A549 (cell line): ENCODE measurements around the gene RPL19. TPM values are rescaled to one million over a fixed set of nuclear protein-coding genes. Genes with fewer than 3 reads are reported as not detected.

Experiments
- ATAC-seq, 2 experiments: fragments of 200-7000 bp in 1 of 2; fragments of >200 bp in 1 of 2; cut with Nextera tagmentation in 1 of 2; cut with Tn5 transposase in 1 of 2; 3 replicates each; pipeline versions ENCODE4 v1.8.0 to v1.9.1; 2018 to 2020; ENCODE audit warnings: mild to moderate bottlenecking in 1 of 2, moderate library complexity in 1 of 2
- CTCF ChIA-PET: fragments of 300-600 bp; sonication (Branson Sonifier 250); formaldehyde crosslinking; extraction: SDS; loops from one replicate; lab custom pipeline; 2021; ENCODE audit warnings: antibody characterized with exemption, inconsistent platforms; lab: Yijun Ruan, JAX
- POLR2A ChIA-PET: fragments of 350-600 bp; formaldehyde crosslinking; extraction: SDS; loops from one replicate; lab custom pipeline; 2021; ENCODE audit warnings: antibody characterized with exemption, inconsistent platforms; lab: Yijun Ruan, JAX
- DNase-seq, 2 experiments: peaks; one replicate each; pipeline versions ENCODE4 v3.0.0 to v3.0.0-alpha.2; 2011 to 2016; ENCODE audit warnings: low read depth in 1 of 2, low spot score in 1 of 2
- FAIRE-seq: peaks from 2 replicates; lab custom pipeline; 2011; peaks lifted over from hg19 to GRCh38; lab: Jason Lieb, UNC
- H3K27ac ChIP-seq, 2 experiments: fragments of >200 bp; sonication (Bioruptor Twin); formaldehyde crosslinking; 3 replicates each; pipeline ENCODE4 v1.5.1; 2016 to 2017
- H3K4me1 ChIP-seq: fragments of >200 bp; sonication (Bioruptor Twin); formaldehyde crosslinking; 3 replicates; pipeline ENCODE4 v1.6.1; 2016
- H3K4me2 ChIP-seq: fragments of >200 bp; sonication (Bioruptor Twin); formaldehyde crosslinking; 3 replicates; pipeline ENCODE4 v1.6.1; 2016
- H3K4me3 ChIP-seq: fragments of >200 bp; sonication (Bioruptor Twin); formaldehyde crosslinking; 3 replicates; pipeline ENCODE4 v1.5.1; 2016
- H3K9me3 ChIP-seq: fragments of >200 bp; sonication (Bioruptor Twin); formaldehyde crosslinking; 3 replicates; pipeline ENCODE4 v1.6.1; 2016
- ATOH8 ChIP-seq: fragments of 250-450 bp; sonication (Bioruptor Pico); IDR thresholded peaks from 2 replicates; pipeline ENCODE4 v1.5.0; 2020; ENCODE audit warnings: low read depth, mild to moderate bottlenecking, moderate library complexity
- BHLHE40 ChIP-seq: IDR thresholded peaks from 2 replicates; pipeline ENCODE4 v1.6.1; 2012; ENCODE audit warnings: low read depth, low read length, inconsistent platforms
- CEBPB ChIP-seq, 2 experiments: fragments of >200 bp in 1 of 2; sonication (Bioruptor Twin) in 1 of 2; formaldehyde crosslinking in 1 of 2; IDR thresholded peaks; 2 replicates each; pipeline ENCODE4 v1.6.1; 2012 to 2016
- EHMT2 ChIP-seq: fragments of 200-600 bp; sonication (generic); IDR thresholded peaks from 2 replicates; pipeline ENCODE4 v1.6.1; 2016; ENCODE audit warnings: antibody characterized with exemption, low read depth, mild to moderate bottlenecking, moderate library complexity
- ESRRA ChIP-seq: fragments of 150-350 bp; IDR thresholded peaks from 2 replicates; pipeline ENCODE4 v1.6.1; 2014; ENCODE audit warnings: mild to moderate bottlenecking, low read length, borderline replicate concordance
- FOXS1 ChIP-seq: fragments of 250-450 bp; sonication (Bioruptor Pico); IDR thresholded peaks from 2 replicates; pipeline ENCODE4 v1.5.0; 2020; ENCODE audit warnings: mild to moderate bottlenecking, moderate library complexity
- GATA3 ChIP-seq: IDR thresholded peaks from 2 replicates; pipeline ENCODE4 v1.6.1; 2012; ENCODE audit warnings: borderline replicate concordance
- HDAC2 ChIP-seq: fragments of 200-600 bp; sonication (generic); IDR thresholded peaks from 2 replicates; pipeline ENCODE4 v1.6.1; 2016
- HEYL ChIP-seq: fragments of 250-450 bp; sonication (Bioruptor Pico); IDR thresholded peaks from 2 replicates; pipeline ENCODE4 v1.8.0; 2021; ENCODE audit warnings: mild to moderate bottlenecking, moderate library complexity
- HOXA7 ChIP-seq: fragments of 250-450 bp; sonication (Bioruptor Pico); IDR thresholded peaks from 2 replicates; pipeline ENCODE4 v1.5.0; 2020; ENCODE audit warnings: mild to moderate bottlenecking, moderate library complexity
- JUN ChIP-seq, 2 experiments: fragments of >200 bp; sonication (Bioruptor Twin); formaldehyde crosslinking; IDR thresholded peaks; 2 replicates in 1 of 2; 3 replicates in 1 of 2; pipeline ENCODE4 v1.6.1; 2016 to 2017
- MAFK ChIP-seq: fragments of 450-650 bp; IDR thresholded peaks from 2 replicates; pipeline ENCODE4 v1.6.1; 2014; ENCODE audit not compliant: partially characterized antibody
- NPAS2 ChIP-seq: fragments of 250-450 bp; sonication (Bioruptor Pico); IDR thresholded peaks from 2 replicates; pipeline ENCODE4 v1.8.0; 2022; ENCODE audit warnings: mild to moderate bottlenecking, moderate library complexity, borderline replicate concordance
- POLR2A ChIP-seq: IDR thresholded peaks from 2 replicates; pipeline ENCODE4 v1.6.1; 2012; ENCODE audit warnings: mild to moderate bottlenecking, low read length
- RNF2 ChIP-seq: fragments of 200-600 bp; sonication (generic); IDR thresholded peaks from 2 replicates; pipeline ENCODE4 v1.6.1; 2016; ENCODE audit warnings: low read depth, mild to moderate bottlenecking, antibody characterized with exemption, moderate library complexity, borderline replicate concordance
- SMC3 ChIP-seq: fragments of >200 bp; sonication (Bioruptor Twin); formaldehyde crosslinking; IDR thresholded peaks from 3 replicates; pipeline ENCODE4 v1.6.1; 2018; ENCODE audit warnings: inconsistent platforms
- TFCP2L1 ChIP-seq: fragments of 250-450 bp; sonication (Bioruptor Pico); IDR thresholded peaks from 2 replicates; pipeline ENCODE4 v1.5.0; 2021; ENCODE audit warnings: mild to moderate bottlenecking
- ZC3H11A ChIP-seq: fragments of 450-650 bp; IDR thresholded peaks from 2 replicates; pipeline ENCODE4 v1.6.1; 2014; ENCODE audit warnings: antibody characterized with exemption, mild to moderate bottlenecking
- ZNF302 ChIP-seq: fragments of 250-450 bp; sonication (Bioruptor Pico); IDR thresholded peaks from 2 replicates; pipeline ENCODE4 v1.9.0; 2021; ENCODE audit warnings: inconsistent platforms, mild to moderate bottlenecking, moderate library complexity
- ZSCAN20 ChIP-seq: fragments of 250-450 bp; sonication (Bioruptor Pico); IDR thresholded peaks from 2 replicates; pipeline ENCODE4 v1.8.0; 2022; ENCODE audit warnings: mild to moderate bottlenecking, moderate library complexity
- WGBS: methylation state at CpG from one replicate; pipeline ENCODE4 v1.1.6; 2017; ENCODE audit errors: missing lambda C conversion rate; 5-methylcytosine and 5-hydroxymethylcytosine counted together
- polyA plus RNA-seq, 4 experiments: library from polyadenylated mRNA; depleted of rRNA in 3 of 4; stranded (reverse); fragments of >200 nt; fragmentation: RNase III in 1 of 4; extraction: RNeasy Plus Mini Kit Qiagen cat#74134 plus additional on column Dnase treatment in 1 of 4; gene quantifications; 2 replicates in 3 of 4; 3 replicates in 1 of 4; pipeline ENCODE4 v1.2.3, GENCODE V29; 2011 to 2017

Gene RPL19
- polyA plus RNA-seq, 2 of the 4 experiments (the other 2 are of a cell fraction) = 2,211 to 2,862 TPM

- DNase-seq (no peak), ATAC-seq (no peak)
- H3K9me3 ChIP-seq = no peaks in the 10 kb centered on the region
- no peak overlapping the region for H3K27ac ChIP-seq
- CTCF ChIA-PET = no interaction called here
- H3K4me2 ChIP-seq = no peak overlapping the region; the same call in 1 of the 3 replicates
- no peak overlapping the region for H3K4me3 ChIP-seq
- no peak for TF ChIP-seq HDAC2
- TF ChIP-seq HOXA7 (CRISPR knock-in tag) = no peak
- TF ChIP-seq MAFK = no peak
- TF ChIP-seq GATA3 = no peak
- no peak for TF ChIP-seq POLR2A
- no peak for TF ChIP-seq JUN (IDR thresholded peaks at IDR 0.05)
- no peak for TF ChIP-seq ZSCAN20 (CRISPR knock-in tag)
- TF ChIP-seq TFCP2L1 (CRISPR knock-in tag) = no peak
- TF ChIP-seq ZC3H11A = no peak
- TF ChIP-seq BHLHE40 = no peak
- TF ChIP-seq RNF2 = no peak
- TF ChIP-seq SMC3 = no peak
- no peak for TF ChIP-seq ESRRA
- TF ChIP-seq, all 56 proteins: peak for 0
- FAIRE-seq = no peak
- POLR2A ChIA-PET = no interaction called here
- 80% methylated on average over 68 of the region's 68 CpGs for WGBS
- peaks cover 28% of the 10 kb centered on the region for H3K4me1 ChIP-seq
These were observed 24.8 kb downstream of the RPL19 start for GRCh38 chr17:39224778-39225307.

GRCh38 chr17:39225308-39225958 is 25.4 kb downstream of the RPL19 start, which contains the start of gene STAC2:
TSS of gene STAC2 (minus strand) at chr17:39225945. CDS start at chr17:39225502, 443 bp downstream.
- peaks cover 28% of the 10 kb centered on the region for H3K4me1 ChIP-seq
- TF ChIP-seq ZNF302 (CRISPR knock-in tag) (no peak), NPAS2 (CRISPR knock-in tag) (no peak), EHMT2 (no peak), HEYL (CRISPR knock-in tag) (no peak), FOXS1 (CRISPR knock-in tag) (no peak), HOXA7 (CRISPR knock-in tag) (no peak)
- peak within 1 kb of the TSS; percentile 46 for H3K4me3 ChIP-seq
- ATAC-seq = peak; percentile 48 to 62; a peak in 5 of 6 replicates
- ChIA-PET POLR2A (interaction anchor here (1.4 kb wide), 1 partner anchor 26 kb away, joined by 10 read pairs; the partner anchor contains the start of gene RPL19), CTCF (interaction anchor here (1.2 to 3.5 kb wide), 4 partner anchors 10 to 19 kb away, joined by 3 to 27 read pairs (median 8); no protein-coding TSS in a partner anchor)
- no peak for FAIRE-seq
- no peak for DNase-seq
- 38% methylated on average over 41 of the region's 71 CpGs for WGBS
- H3K9me3 ChIP-seq = no peaks in the 10 kb centered on the region
- peak within 1 kb of the TSS; percentile 94 for H3K4me2 ChIP-seq
- H3K27ac ChIP-seq = peak within 1 kb of the TSS; percentile 40 to 71; a peak in 5 of 6 replicates

- H3K4me3 ChIP-seq = peak overlapping the region; percentile 46
- ATAC-seq = peak; percentile 26 to 86; a peak in 5 of 6 replicates
- peaks cover 28% of the 10 kb centered on the region for H3K4me1 ChIP-seq
- 35% methylated on average over 18 of the region's 24 CpGs for WGBS
- POLR2A ChIA-PET = interaction anchor here (1.4 kb wide), 1 partner anchor 26 kb away, joined by 10 read pairs; the partner anchor contains the start of gene RPL19
- no peak for FAIRE-seq
- TF ChIP-seq ATOH8 (CRISPR knock-in tag) (no peak), EHMT2 (no peak), CEBPB (IDR thresholded peaks at IDR 0.05) (no peak), ZSCAN20 (CRISPR knock-in tag) (no peak), MAFK (no peak)
- peak; percentile 60 to 91 for DNase-seq
- H3K27ac ChIP-seq = peak overlapping the region; percentile 40 to 71; a peak in 5 of 6 replicates
- peak overlapping the region; percentile 94 for H3K4me2 ChIP-seq
- CTCF ChIA-PET = interaction anchor here (1.2 to 3.5 kb wide), 5 partner anchors 9 to 19 kb away, joined by 3 to 27 read pairs (median 8); no protein-coding TSS in a partner anchor
- no peaks in the 10 kb centered on the region for H3K9me3 ChIP-seq
These were observed 26.0 kb downstream of the RPL19 start for GRCh38 chr17:39225959-39226683.
